A549 (cell line): ENCODE results near the gene C3orf20. TPM values are rescaled to one million over a fixed set of nuclear protein-coding genes. Genes with fewer than 3 reads are reported as not detected.

Experiments used
- ATAC-seq, 2 experiments: fragments of 200-7000 bp in 1 of 2; fragments of >200 bp in 1 of 2; cut with Nextera tagmentation in 1 of 2; cut with Tn5 transposase in 1 of 2; 3 replicates each; pipeline versions ENCODE4 v1.8.0 to v1.9.1; 2018 to 2020; ENCODE audit warnings: mild to moderate bottlenecking in 1 of 2, moderate library complexity in 1 of 2
- CTCF ChIA-PET: fragments of 300-600 bp; sonication (Branson Sonifier 250); formaldehyde crosslinking; extraction: SDS; loops from one replicate; lab custom pipeline; 2021; ENCODE audit warnings: antibody characterized with exemption, inconsistent platforms; lab: Yijun Ruan, JAX
- POLR2A ChIA-PET: fragments of 350-600 bp; formaldehyde crosslinking; extraction: SDS; loops from one replicate; lab custom pipeline; 2021; ENCODE audit warnings: antibody characterized with exemption, inconsistent platforms; lab: Yijun Ruan, JAX
- DNase-seq, 2 experiments: peaks; one replicate each; pipeline versions ENCODE4 v3.0.0 to v3.0.0-alpha.2; 2011 to 2016; ENCODE audit warnings: low read depth in 1 of 2, low spot score in 1 of 2
- FAIRE-seq: peaks from 2 replicates; lab custom pipeline; 2011; peaks lifted over from hg19 to GRCh38; lab: Jason Lieb, UNC
- H3K27ac ChIP-seq, 2 experiments: fragments of >200 bp; sonication (Bioruptor Twin); formaldehyde crosslinking; 3 replicates each; pipeline ENCODE4 v1.5.1; 2016 to 2017
- H3K4me1 ChIP-seq: fragments of >200 bp; sonication (Bioruptor Twin); formaldehyde crosslinking; 3 replicates; pipeline ENCODE4 v1.6.1; 2016
- H3K4me2 ChIP-seq: fragments of >200 bp; sonication (Bioruptor Twin); formaldehyde crosslinking; 3 replicates; pipeline ENCODE4 v1.6.1; 2016
- H3K4me3 ChIP-seq: fragments of >200 bp; sonication (Bioruptor Twin); formaldehyde crosslinking; 3 replicates; pipeline ENCODE4 v1.5.1; 2016
- H3K9me3 ChIP-seq: fragments of >200 bp; sonication (Bioruptor Twin); formaldehyde crosslinking; 3 replicates; pipeline ENCODE4 v1.6.1; 2016
- CBX2 ChIP-seq: fragments of 200-600 bp; sonication (generic); IDR thresholded peaks from 2 replicates; pipeline ENCODE4 v1.6.1; 2016; ENCODE audit warnings: low read depth, mild to moderate bottlenecking, borderline replicate concordance
- CHD4 ChIP-seq: fragments of 200-600 bp; sonication (generic); IDR thresholded peaks from 2 replicates; pipeline ENCODE4 v1.6.1; 2016; ENCODE audit warnings: antibody characterized with exemption, mild to moderate bottlenecking, borderline replicate concordance
- EHF ChIP-seq: fragments of 250-450 bp; sonication (Bioruptor Pico); IDR thresholded peaks from 2 replicates; pipeline ENCODE4 v1.5.0; 2020; ENCODE audit warnings: mild to moderate bottlenecking
- ESRRA ChIP-seq: fragments of 150-350 bp; IDR thresholded peaks from 2 replicates; pipeline ENCODE4 v1.6.1; 2014; ENCODE audit warnings: mild to moderate bottlenecking, low read length, borderline replicate concordance
- FOSB ChIP-seq: fragments of 250-450 bp; sonication (Bioruptor Pico); IDR thresholded peaks from 2 replicates; pipeline ENCODE4 v1.5.0; 2020; ENCODE audit warnings: mild to moderate bottlenecking, moderate library complexity
- FOSL2 ChIP-seq, 2 experiments: fragments of 450-650 bp in 1 of 2; fragments of >200 bp in 1 of 2; sonication (Bioruptor Twin) in 1 of 2; formaldehyde crosslinking; IDR thresholded peaks; 2 replicates each; pipeline versions ENCODE4 v1.5.0 to v1.6.1; 2016 to 2020; ENCODE audit warnings: mild to moderate bottlenecking in 1 of 2, moderate library complexity in 1 of 2
- HDAC2 ChIP-seq: fragments of 200-600 bp; sonication (generic); IDR thresholded peaks from 2 replicates; pipeline ENCODE4 v1.6.1; 2016
- JUN ChIP-seq, 2 experiments: fragments of >200 bp; sonication (Bioruptor Twin); formaldehyde crosslinking; IDR thresholded peaks; 2 replicates in 1 of 2; 3 replicates in 1 of 2; pipeline ENCODE4 v1.6.1; 2016 to 2017
- MAFK ChIP-seq: fragments of 450-650 bp; IDR thresholded peaks from 2 replicates; pipeline ENCODE4 v1.6.1; 2014; ENCODE audit not compliant: partially characterized antibody
- POLR2A ChIP-seq: IDR thresholded peaks from 2 replicates; pipeline ENCODE4 v1.6.1; 2012; ENCODE audit warnings: mild to moderate bottlenecking, low read length
- POLR2AphosphoS2 ChIP-seq: conservative IDR thresholded peaks from 2 replicates; pipeline ENCODE4 v1.6.1; 2012; ENCODE audit warnings: low read length, improper control_type of control experiment, inconsistent platforms
- RNF2 ChIP-seq: fragments of 200-600 bp; sonication (generic); IDR thresholded peaks from 2 replicates; pipeline ENCODE4 v1.6.1; 2016; ENCODE audit warnings: low read depth, mild to moderate bottlenecking, antibody characterized with exemption, moderate library complexity, borderline replicate concordance
- SREBF2 ChIP-seq: fragments of 450-650 bp; IDR thresholded peaks from 2 replicates; pipeline ENCODE4 v1.6.1; 2014; ENCODE audit warnings: mild to moderate bottlenecking, moderate library complexity
- TP53 ChIP-seq: fragments of 250-450 bp; sonication (Bioruptor Pico); IDR thresholded peaks from 2 replicates; pipeline ENCODE4 v1.5.0; 2021; ENCODE audit warnings: mild to moderate bottlenecking, moderate library complexity
- ZC3H11A ChIP-seq: fragments of 450-650 bp; IDR thresholded peaks from 2 replicates; pipeline ENCODE4 v1.6.1; 2014; ENCODE audit warnings: antibody characterized with exemption, mild to moderate bottlenecking
- ZFP36 ChIP-seq: fragments of 450-650 bp; IDR thresholded peaks from 2 replicates; pipeline ENCODE4 v1.6.1; 2014; ENCODE audit warnings: borderline replicate concordance; ENCODE audit not compliant: partially characterized antibody
- ZNF302 ChIP-seq: fragments of 250-450 bp; sonication (Bioruptor Pico); IDR thresholded peaks from 2 replicates; pipeline ENCODE4 v1.9.0; 2021; ENCODE audit warnings: inconsistent platforms, mild to moderate bottlenecking, moderate library complexity
- WGBS: methylation state at CpG from one replicate; pipeline ENCODE4 v1.1.6; 2017; ENCODE audit errors: missing lambda C conversion rate; 5-methylcytosine and 5-hydroxymethylcytosine counted together
- polyA plus RNA-seq, 4 experiments: library from polyadenylated mRNA; depleted of rRNA in 3 of 4; stranded (reverse); fragments of >200 nt; fragmentation: RNase III in 1 of 4; extraction: RNeasy Plus Mini Kit Qiagen cat#74134 plus additional on column Dnase treatment in 1 of 4; gene quantifications; 2 replicates in 3 of 4; 3 replicates in 1 of 4; pipeline ENCODE4 v1.2.3, GENCODE V29; 2011 to 2017
- TF ChIP-seq, protein P1 (sequence below): fragments of 200-600 bp; sonication (generic); IDR thresholded peaks from 2 replicates; pipeline ENCODE4 v1.6.1; 2016; ENCODE audit warnings: antibody characterized with exemption, mild to moderate bottlenecking, moderate library complexity
- TF ChIP-seq, protein P2 (sequence below): IDR thresholded peaks from 2 replicates; pipeline ENCODE4 v1.6.1; 2012

The C3orf20 gene
- polyA plus RNA-seq, 2 of the 4 experiments (the other 2 are of a cell fraction): 0.05 TPM; not detected in 1

GRCh38 chr3:14647976-14648955, 26.7 kb upstream of the C3orf20 start:
- no peaks in the 10 kb centered on the region for H3K9me3 ChIP-seq
- 0 out of 3 replicates have a peak overlapping the region, but pooled peaks have one; percentile 2 for H3K4me2 ChIP-seq
- peak in 1 of 2 experiments; percentile 18 for DNase-seq
- FAIRE-seq: no peak
- no peak overlapping the region for H3K4me3 ChIP-seq
- no peak for ATAC-seq
- POLR2A ChIA-PET: no interaction called here
- peaks cover 27% of the 10 kb centered on the region; the same call in 2 of the 3 replicates for H3K4me1 ChIP-seq
- H3K27ac ChIP-seq: no peak overlapping the region
- no peak for TF ChIP-seq TP53
- no peak for TF ChIP-seq FOSL2 (IDR thresholded peaks at IDR 0.05)
- no peak for TF ChIP-seq FOSL2 (CRISPR knock-in tag; IDR thresholded peaks at IDR 0.05)
- no peak for TF ChIP-seq POLR2A
- TF ChIP-seq JUN (IDR thresholded peaks at IDR 0.05): no peak
- TF ChIP-seq ESRRA: no peak
- TF ChIP-seq, protein P1, sequence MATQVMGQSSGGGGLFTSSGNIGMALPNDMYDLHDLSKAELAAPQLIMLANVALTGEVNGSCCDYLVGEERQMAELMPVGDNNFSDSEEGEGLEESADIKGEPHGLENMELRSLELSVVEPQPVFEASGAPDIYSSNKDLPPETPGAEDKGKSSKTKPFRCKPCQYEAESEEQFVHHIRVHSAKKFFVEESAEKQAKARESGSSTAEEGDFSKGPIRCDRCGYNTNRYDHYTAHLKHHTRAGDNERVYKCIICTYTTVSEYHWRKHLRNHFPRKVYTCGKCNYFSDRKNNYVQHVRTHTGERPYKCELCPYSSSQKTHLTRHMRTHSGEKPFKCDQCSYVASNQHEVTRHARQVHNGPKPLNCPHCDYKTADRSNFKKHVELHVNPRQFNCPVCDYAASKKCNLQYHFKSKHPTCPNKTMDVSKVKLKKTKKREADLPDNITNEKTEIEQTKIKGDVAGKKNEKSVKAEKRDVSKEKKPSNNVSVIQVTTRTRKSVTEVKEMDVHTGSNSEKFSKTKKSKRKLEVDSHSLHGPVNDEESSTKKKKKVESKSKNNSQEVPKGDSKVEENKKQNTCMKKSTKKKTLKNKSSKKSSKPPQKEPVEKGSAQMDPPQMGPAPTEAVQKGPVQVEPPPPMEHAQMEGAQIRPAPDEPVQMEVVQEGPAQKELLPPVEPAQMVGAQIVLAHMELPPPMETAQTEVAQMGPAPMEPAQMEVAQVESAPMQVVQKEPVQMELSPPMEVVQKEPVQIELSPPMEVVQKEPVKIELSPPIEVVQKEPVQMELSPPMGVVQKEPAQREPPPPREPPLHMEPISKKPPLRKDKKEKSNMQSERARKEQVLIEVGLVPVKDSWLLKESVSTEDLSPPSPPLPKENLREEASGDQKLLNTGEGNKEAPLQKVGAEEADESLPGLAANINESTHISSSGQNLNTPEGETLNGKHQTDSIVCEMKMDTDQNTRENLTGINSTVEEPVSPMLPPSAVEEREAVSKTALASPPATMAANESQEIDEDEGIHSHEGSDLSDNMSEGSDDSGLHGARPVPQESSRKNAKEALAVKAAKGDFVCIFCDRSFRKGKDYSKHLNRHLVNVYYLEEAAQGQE: no peak
- no peak for TF ChIP-seq CBX2
- TF ChIP-seq RNF2: no peak
- TF ChIP-seq, protein P2, sequence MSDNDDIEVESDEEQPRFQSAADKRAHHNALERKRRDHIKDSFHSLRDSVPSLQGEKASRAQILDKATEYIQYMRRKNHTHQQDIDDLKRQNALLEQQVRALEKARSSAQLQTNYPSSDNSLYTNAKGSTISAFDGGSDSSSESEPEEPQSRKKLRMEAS: no peak
- TF ChIP-seq CHD4: no peak
- TF ChIP-seq ZNF302: no peak
- CTCF ChIA-PET: interaction anchor here (0.5 to 2.1 kb wide), 3 partner anchors 140 to 1015 kb away, joined by 3 to 10 read pairs (median 7); no protein-coding TSS in a partner anchor
- 76% methylated on average over 19 of the region's 19 CpGs for WGBS

DNA sequence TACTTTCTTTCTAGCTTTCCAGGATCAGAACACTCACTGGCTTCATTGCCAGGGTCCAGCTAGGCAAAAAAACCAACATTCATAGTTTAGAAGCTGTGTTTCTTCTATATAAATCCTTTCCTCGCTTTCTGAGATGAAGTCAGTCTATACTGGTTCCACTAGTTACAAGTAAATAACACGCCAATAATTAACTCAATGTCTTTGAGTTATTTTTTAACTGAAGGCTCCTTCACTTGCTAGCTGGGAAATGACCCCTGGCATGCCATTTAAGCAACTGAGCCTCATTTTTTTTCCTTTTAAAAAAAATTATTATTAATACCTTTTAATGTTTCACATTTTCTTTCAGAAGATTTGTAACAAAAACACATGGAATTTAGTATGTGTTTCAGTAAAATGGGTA, 25.5 kb upstream of the C3orf20 start:
- ChIA-PET POLR2A (no interaction called here), CTCF (interaction anchor here (0.7 to 2.1 kb wide), 3 partner anchors 8 to 388 kb away, joined by 3 to 10 read pairs (median 3); no protein-coding TSS in a partner anchor)
- Histone ChIP-seq H3K9me3 (no peaks in the 10 kb centered on the region), H3K4me3 (no peak overlapping the region), H3K27ac (no peak overlapping the region), H3K4me2 (peak overlapping the region; percentile 40), H3K4me1 (peaks cover 34% of the 10 kb centered on the region; the same call in 2 of the 3 replicates)
- 36% methylated on average over 2 of the region's 2 CpGs for WGBS
- ATAC-seq (no peak), FAIRE-seq (no peak), DNase-seq (no peak)
- no peak for TF ChIP-seq SREBF2
- TF ChIP-seq ZFP36: no peak
- TF ChIP-seq EHF: no peak
- no peak for TF ChIP-seq FOSB (CRISPR knock-in tag)
- no peak for TF ChIP-seq HDAC2
- no peak for TF ChIP-seq JUN (IDR thresholded peaks at IDR 0.05)
- no peak for TF ChIP-seq ZNF302
- no peak for TF ChIP-seq ZC3H11A
- TF ChIP-seq POLR2AphosphoS2: no peak

GRCh38 chr3:14650193-14650592, 24.7 kb upstream of the C3orf20 start:
- no peak for FAIRE-seq
- CTCF ChIA-PET: interaction anchor here (0.6 kb wide), 1 partner anchor 565 kb away, joined by 3 read pairs; no protein-coding TSS in a partner anchor
- POLR2A ChIA-PET: interaction anchor here (0.7 to 1.6 kb wide), 3 partner anchors 9 to 382 kb away, joined by 3 to 4 read pairs (median 4); no protein-coding TSS in a partner anchor

More at GRCh38 chr3:14650193-14650592, 24.7 kb upstream of the C3orf20 start:
- no peak for ATAC-seq
- WGBS: 93% methylated on average over 4 of the region's 4 CpGs
- Histone ChIP-seq H3K4me3 (no peak overlapping the region), H3K4me2 (peak overlapping the region; percentile 63; the same call in 2 of the 3 replicates), H3K27ac (no peak overlapping the region), H3K4me1 (peaks cover 34% of the 10 kb centered on the region; the same call in 2 of the 3 replicates), H3K9me3 (no peaks in the 10 kb centered on the region)
- no peak for DNase-seq
- TF ChIP-seq ZFP36 (no peak), MAFK (peak; percentile 88), POLR2A (no peak)
- TF ChIP-seq, protein P1: no peak
